ENCODE results near the gene SCN5A. TPM values are rescaled to one million over a fixed set of nuclear protein-coding genes. Genes with fewer than 3 reads are reported as not detected.

SCN5A gene
- total and polyA plus RNA-seq, 2 experiments from 2014 or later = 10.2 to 10.6 TPM

DNA sequence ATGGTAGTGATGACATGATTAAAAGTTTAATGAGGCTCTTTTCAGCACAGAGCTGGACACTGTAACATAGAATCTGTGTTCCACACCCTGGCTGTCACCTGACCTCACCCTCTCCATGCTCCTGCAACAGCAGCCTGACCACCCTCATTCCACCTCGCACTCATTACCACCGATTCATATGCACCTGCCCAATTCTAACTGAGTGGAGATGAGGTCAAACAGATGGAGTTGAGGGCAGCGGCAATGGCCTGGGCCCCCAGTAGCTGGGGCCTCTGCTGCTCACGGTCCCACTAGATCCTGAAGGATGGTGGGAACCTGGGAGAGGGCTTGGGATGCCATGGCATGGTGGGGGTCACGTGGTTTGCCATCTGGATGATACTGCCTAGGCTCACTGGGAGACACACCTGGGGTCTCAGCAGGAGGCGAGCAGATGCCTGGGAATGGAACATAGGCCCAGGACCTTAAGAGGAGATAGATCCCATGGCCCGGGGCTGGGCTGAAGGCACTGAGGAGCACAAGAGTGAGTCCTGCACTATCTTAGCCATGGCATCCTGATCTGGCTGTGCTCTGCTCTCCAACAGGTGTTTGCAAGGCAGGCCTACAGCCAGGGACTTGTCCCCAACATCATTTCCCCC, 1.3 kb downstream of the SCN5A start (continued):
- TF ChIP-seq, protein P1, sequence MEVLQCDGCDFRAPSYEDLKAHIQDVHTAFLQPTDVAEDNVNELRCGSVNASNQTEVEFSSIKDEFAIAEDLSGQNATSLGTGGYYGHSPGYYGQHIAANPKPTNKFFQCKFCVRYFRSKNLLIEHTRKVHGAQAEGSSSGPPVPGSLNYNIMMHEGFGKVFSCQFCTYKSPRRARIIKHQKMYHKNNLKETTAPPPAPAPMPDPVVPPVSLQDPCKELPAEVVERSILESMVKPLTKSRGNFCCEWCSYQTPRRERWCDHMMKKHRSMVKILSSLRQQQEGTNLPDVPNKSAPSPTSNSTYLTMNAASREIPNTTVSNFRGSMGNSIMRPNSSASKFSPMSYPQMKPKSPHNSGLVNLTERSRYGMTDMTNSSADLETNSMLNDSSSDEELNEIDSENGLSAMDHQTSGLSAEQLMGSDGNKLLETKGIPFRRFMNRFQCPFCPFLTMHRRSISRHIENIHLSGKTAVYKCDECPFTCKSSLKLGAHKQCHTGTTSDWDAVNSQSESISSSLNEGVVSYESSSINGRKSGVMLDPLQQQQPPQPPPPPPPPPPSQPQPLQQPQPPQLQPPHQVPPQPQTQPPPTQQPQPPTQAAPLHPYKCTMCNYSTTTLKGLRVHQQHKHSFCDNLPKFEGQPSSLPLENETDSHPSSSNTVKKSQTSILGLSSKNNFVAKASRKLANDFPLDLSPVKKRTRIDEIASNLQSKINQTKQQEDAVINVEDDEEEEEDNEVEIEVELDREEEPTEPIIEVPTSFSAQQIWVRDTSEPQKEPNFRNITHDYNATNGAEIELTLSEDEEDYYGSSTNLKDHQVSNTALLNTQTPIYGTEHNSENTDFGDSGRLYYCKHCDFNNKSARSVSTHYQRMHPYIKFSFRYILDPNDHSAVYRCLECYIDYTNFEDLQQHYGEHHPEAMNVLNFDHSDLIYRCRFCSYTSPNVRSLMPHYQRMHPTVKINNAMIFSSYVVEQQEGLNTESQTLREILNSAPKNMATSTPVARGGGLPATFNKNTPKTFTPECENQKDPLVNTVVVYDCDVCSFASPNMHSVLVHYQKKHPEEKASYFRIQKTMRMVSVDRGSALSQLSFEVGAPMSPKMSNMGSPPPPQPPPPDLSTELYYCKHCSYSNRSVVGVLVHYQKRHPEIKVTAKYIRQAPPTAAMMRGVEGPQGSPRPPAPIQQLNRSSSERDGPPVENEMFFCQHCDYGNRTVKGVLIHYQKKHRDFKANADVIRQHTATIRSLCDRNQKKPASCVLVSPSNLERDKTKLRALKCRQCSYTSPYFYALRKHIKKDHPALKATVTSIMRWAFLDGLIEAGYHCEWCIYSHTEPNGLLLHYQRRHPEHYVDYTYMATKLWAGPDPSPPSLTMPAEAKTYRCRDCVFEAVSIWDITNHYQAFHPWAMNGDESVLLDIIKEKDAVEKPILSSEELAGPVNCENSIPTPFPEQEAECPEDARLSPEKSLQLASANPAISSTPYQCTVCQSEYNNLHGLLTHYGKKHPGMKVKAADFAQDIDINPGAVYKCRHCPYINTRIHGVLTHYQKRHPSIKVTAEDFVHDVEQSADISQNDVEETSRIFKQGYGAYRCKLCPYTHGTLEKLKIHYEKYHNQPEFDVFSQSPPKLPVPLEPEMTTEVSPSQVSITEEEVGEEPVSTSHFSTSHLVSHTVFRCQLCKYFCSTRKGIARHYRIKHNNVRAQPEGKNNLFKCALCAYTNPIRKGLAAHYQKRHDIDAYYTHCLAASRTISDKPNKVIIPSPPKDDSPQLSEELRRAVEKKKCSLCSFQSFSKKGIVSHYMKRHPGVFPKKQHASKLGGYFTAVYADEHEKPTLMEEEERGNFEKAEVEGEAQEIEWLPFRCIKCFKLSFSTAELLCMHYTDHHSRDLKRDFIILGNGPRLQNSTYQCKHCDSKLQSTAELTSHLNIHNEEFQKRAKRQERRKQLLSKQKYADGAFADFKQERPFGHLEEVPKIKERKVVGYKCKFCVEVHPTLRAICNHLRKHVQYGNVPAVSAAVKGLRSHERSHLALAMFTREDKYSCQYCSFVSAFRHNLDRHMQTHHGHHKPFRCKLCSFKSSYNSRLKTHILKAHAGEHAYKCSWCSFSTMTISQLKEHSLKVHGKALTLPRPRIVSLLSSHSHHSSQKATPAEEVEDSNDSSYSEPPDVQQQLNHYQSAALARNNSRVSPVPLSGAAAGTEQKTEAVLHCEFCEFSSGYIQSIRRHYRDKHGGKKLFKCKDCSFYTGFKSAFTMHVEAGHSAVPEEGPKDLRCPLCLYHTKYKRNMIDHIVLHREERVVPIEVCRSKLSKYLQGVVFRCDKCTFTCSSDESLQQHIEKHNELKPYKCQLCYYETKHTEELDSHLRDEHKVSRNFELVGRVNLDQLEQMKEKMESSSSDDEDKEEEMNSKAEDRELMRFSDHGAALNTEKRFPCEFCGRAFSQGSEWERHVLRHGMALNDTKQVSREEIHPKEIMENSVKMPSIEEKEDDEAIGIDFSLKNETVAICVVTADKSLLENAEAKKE (CRISPR knock-in tag; IDR thresholded peaks at IDR 0.05) = no peak
- TF ChIP-seq JUNB (IDR thresholded peaks at IDR 0.05; ENCODE audit: unreplicated experiment) (no peak), ZNF331 (CRISPR knock-in tag; IDR thresholded peaks at IDR 0.05; ENCODE audit: low read depth) (no peak), CTCF (conservative IDR thresholded peaks at IDR 0.05; ENCODE audit: low read depth in 2 of 2) (no peak)
- TF ChIP-seq, protein P2, sequence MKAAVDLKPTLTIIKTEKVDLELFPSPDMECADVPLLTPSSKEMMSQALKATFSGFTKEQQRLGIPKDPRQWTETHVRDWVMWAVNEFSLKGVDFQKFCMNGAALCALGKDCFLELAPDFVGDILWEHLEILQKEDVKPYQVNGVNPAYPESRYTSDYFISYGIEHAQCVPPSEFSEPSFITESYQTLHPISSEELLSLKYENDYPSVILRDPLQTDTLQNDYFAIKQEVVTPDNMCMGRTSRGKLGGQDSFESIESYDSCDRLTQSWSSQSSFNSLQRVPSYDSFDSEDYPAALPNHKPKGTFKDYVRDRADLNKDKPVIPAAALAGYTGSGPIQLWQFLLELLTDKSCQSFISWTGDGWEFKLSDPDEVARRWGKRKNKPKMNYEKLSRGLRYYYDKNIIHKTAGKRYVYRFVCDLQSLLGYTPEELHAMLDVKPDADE (IDR thresholded peaks at IDR 0.05) = no peak
